GM18517 (cell line): ENCODE data around the gene TIFAB.

ENCODE experiments used
- ATAC-seq: cut with Tn5 transposase; IDR thresholded peaks from one replicate; pipeline ENCODE4 v1.9.1; 2021; ENCODE audit warnings: mild to moderate bottlenecking, moderate library complexity; ENCODE audit not compliant: unreplicated experiment

Gene TIFAB

DNA sequence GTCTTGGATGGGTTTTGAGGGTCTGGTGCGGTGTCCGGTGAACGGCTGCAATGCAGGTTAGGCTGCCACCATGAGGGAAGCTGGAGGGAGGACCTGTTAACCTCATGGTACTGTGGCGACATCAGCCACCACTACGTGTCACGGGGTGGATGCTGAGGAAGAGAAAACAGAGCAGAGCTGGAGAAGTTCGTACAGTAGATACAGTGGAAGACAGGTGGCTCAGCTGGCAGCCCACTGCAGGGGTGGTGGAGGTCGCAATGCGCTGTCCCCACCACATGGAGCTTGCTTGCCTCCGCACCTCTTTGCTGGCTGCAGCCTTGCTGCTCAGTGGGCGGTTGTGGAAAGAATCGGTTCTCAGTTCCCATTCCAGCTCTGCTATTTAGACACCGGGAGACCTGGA lies 7.8 kb downstream of the TIFAB start:
- ATAC-seq, result no peak

DNA sequence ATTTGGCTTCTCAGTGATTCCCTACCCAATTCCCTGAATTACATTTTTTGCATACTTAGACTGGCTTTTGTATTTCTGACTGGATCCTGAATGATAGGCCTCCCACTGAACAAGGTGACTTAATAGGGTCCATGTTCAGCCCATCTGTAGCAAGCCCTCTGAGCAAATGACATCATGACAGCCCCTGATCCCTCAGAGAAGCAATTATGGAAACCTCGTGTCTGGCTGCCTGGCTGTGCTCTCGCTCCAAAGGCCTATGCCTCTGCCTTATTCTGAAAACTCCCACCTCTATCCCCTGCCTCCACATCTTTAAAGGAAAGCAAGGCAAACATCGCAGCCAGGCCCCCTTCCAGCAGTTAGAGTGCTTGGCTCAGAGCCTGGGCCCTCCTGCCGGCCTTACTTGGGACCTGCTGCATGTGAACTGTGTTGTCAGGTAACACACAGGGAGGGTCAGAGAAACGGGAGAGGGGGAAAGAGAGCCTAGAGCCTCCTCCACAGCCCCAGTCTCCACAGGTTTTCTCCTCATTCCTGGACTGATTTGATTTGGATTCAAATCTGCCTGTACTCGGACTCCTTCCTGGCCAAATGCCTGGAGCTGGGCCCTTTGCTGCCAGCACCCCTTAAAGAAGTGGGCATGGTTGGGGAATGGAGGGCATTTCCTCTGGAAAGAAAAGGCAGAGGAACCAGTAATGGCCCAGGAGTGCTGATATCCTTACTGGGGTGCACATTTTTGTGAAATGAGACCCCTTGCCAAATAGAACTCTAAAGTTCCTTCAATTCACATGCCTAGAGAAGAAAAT lies 8.8 kb downstream of the TIFAB start:
- ATAC-seq, result no peak

DNA sequence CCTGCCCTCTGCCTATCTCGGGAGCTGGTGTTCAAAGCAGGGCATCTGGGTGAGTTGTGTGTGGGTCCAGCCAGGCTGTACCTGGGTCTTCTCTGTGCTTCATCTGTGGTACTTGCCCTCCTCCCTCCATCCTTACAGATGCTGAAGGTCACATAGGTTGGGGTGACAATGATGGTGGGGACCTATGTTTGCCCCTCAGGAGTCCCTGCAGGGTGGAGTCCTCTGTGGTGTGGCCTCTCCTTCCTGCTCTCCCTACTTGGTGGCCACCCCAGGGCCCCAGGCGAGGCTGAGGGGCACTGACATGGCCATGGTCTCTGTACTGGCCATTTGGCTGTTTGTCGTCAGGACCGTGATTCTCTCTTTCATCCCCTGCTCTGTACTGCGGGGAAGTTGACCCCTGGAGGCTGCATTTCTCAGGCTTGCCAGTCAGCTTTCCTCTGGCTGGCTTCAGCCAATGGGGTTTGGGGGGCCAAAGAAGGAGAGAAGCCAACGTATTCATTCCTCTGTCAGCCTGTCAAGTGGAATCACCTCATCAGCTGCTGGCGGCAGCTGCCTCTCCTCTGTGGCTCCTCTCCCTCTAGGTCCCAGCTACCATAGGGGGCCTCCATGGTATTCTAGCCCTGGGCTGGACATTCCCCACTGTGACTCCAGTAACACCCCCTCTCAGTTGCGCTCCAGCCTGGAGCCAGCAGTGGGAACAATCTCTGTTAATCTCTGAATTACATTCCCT lies 9.6 kb downstream of the TIFAB start:
- no peak for ATAC-seq

DNA sequence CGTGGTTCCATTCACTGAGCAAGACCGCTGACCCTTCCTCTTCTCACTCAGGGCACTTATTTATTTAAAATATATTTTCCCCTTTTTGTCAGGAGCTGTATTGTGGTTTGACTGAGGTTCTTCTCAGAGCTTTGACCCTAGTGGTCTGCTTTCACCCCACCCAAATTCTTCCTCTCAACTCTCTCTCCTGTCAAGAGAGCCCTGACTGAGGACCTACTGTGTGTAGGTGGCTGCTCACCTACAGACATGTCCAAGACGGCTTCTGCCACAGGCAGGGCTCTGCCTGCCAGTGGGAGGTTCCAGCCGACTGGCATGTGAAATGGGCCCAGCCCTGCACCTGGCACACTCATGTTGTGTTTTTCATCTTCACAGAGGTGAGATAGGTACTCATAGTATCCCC lies 10.2 kb downstream of the TIFAB start:
- no peak for ATAC-seq

DNA sequence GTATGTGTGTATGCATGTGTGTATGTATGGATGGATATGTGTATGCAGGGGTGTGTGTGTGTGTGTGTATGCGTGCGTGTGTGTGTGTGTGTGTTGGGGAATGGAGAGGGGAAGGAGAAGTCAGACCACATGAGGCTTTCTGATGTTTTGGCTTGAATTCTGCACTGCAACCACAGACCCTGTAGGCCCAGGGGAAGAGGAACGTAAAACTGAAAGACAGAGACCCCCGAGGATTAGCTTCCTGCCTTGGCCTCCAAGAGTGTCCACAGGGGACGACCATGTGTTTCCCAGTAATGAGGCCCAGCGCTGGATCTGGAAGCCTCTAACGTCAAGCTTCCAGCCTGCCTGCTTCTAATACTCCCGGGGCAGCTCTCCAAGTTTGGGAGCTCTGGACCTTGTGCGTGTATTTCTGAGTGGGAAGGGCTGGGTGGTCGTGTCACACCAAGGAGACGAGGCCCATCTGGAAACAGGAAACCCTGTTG lies 10.8 kb downstream of the TIFAB start:
- no peak for ATAC-seq

DNA sequence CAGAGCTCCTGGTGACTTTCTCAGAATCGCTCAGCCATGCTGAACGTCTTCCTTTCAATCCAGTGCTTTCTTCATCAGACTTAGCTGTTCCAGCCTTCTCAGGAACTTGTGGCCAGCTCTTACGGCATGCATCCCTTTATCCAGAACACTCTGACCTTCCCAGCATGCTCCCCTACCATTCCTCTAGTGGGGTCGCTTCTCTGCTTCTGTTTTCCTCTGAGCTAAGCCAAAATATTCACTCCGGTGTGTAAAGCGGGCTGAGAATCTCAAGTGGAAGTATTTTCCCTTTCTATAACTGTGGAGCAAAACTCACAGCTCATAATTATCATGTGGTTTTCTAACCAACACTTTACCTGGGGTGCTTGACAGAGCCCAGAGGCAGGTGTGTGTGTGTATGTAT lies 11.2 kb downstream of the TIFAB start:
- no peak for ATAC-seq

GRCh38 chr5:135439231-135440205 lies 12.6 kb downstream of the TIFAB start:
- ATAC-seq, result no peak

DNA sequence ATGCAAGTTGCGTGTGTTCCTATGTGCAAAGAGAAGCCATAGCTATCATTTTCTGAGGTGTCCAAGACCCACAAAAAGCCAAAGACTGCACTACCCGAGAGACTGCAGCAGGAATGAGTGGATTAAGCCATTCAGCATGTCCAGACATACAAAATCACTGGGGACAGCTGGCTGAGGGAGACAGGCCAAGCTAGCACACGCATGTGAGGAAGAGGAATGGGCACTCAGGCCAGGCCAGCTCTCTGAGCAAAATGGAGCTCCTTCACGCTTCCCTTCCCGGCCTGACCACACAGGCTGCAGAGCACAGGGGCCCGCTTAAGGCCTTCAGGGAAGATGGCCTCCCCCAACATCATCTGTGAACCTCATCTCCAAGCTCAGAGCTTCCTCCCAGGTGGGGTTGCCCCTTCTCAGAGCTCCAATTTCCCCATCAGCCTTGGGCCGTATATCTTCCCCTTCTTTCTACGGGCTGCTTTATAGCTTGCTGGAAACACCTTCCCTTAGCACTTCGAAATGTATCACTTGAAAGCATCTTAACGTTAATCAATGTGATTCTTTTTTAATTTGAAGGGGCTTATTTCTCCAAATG lies 13.4 kb downstream of the TIFAB start:
- no peak for ATAC-seq

- no peak for ATAC-seq
These were observed 14.2 kb downstream of the TIFAB start for GRCh38 chr5:135437796-135438560.

DNA sequence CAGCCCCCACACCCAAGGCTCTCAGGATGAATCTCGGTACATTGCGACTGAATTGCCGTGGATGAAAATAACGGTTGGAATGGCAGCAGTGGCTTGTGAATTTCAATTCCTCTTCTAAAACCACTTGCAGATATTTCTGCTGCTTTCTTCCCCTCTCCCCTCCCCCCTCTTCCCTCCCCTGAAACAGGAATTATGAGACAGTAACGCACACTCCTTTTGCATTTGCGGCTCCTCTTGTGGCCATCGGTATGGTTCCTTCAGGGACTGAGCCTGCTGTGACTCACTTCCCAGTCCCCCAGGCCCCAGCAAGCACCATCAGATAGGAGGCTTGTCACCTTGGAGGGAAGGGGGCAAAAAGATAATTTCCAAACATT lies 14.7 kb downstream of the TIFAB start:
- no peak for ATAC-seq

- ATAC-seq, result no peak
These were observed 15.2 kb downstream of the TIFAB start for GRCh38 chr5:135436951-135437418.

- ATAC-seq, result no peak
These were observed 16.5 kb downstream of the TIFAB start for GRCh38 chr5:135435467-135436330.

DNA sequence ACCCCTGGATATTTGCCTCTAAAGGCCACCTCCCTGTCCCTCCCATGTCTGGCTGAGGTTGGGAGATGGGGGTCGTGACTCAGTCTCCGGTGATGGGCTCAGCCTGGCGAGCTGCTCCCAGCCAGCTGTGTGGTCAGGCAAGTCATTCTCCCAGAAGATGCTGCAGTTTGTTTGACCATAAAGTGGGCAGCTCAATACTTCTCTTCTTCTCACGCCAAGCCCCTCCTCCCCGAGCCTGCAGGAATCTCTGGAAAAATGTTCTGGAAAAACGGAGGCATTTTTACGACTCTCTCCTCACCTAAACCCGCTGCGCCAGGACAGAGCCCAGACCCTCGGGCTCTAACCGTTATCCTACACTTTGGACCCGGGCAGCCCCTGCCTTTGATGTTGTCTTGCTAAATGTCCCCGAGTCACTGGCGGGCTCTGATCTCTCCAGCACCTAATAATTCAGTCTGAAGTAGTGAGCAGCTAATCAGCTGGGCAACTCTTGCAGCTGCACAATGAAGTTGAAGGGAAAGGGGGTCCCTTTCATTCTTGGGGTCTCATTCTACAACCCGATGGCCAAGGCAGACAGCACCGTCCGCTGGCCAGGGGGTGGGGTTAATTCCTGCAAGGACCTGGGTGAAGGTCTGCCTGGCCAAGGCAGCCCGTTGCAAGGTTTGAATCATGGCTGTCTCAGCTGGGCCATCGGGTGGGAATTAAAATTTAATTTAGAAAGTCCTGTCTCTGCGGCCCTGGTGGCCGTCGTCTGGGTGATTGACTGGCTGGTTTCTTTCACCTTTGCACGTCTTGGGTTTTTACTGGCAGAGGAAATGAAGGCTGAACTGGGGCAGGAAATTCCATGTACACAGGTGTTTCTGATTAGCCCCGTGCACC lies 17.3 kb downstream of the TIFAB start:
- no peak for ATAC-seq

DNA sequence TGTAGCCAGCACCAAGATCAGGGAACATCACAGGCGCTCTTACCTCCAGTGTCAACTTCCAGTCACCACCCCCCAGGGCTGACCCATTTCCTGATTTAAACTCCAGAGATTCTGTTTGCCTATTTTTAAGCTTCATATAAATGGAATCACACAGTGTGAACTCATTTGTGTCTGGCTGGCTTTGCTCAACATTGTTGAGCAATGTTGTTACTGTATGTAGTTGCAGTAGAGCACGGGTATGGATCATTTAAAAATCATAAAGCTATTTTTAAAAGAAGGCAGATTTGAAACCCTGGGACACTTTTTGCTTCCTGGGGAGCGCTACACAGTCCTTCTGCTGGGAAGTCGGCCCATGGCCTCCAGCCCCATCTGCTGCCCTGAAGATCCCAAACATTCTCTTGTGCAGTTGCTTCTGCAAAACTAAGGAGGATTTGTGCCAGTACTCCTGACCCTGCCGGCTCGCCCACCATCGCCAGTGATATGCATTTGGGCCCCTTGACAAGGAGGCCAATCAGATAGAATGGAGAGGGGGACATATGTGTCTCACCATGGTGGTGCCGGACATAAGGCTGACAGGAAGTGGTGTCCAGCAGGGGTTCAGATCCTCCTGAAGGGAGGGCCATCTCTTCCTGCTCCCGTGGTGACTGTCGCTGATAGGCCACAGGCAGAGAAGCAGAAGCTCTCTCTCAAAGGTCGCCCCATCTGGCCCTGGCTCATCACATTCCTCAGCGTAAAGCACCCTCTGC lies 18.3 kb downstream of the TIFAB start:
- no peak for ATAC-seq

GRCh38 chr5:135432113-135432512 lies 20.0 kb downstream of the TIFAB start:
- ATAC-seq, result no peak

DNA sequence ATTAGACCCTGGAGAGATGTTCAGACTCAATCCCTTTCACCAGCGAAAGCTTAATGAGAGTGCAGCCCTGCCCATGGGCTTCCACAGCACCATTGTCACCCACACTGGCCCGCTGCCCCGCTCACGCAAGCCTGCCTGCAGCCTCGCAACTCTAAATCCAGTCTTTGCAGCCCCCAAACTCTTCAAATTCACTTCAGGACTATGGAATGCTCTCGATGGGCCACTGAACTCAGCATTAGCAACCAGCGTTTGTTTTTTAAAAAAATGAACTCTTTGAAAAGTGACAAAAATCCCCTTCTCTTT lies 22.1 kb downstream of the TIFAB start:
- ATAC-seq, result no peak

GRCh38 chr5:135429301-135430134 lies 22.6 kb downstream of the TIFAB start:
- no peak for ATAC-seq
